C4-2B (cell line): Measurements from ENCODE around the gene BCO1.

Experiments
- ZFX ChIP-seq: fragments of 450-650 bp; IDR thresholded peaks from 2 replicates; pipeline ENCODE4 v1.6.1; 2017
- TF ChIP-seq, protein P1 (sequence below): fragments of 450-650 bp; conservative IDR thresholded peaks from 2 replicates; pipeline ENCODE4 v1.5.1; 2017; ENCODE audit warnings: mild to moderate bottlenecking

DNA sequence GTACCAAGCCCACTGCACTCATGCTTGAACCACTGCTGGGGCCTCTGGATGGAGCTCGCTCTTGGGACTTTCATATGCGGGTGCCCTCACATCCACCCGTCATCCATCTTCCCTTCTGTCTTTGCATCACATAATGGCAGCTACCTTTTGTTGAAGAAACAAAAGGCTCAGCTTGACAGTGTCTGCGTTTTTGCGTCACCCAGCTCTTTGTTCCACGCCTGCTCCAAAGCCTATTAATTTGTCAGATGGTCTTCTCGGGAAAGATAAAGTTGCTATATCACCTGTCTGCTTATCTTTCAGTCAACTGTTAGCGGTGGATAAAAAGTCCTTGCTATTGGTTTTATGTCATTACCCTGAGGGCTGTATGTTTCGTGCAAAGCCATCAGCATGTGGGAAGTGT is 18.1 kb upstream of the BCO1 start:
- TF ChIP-seq, protein P1, sequence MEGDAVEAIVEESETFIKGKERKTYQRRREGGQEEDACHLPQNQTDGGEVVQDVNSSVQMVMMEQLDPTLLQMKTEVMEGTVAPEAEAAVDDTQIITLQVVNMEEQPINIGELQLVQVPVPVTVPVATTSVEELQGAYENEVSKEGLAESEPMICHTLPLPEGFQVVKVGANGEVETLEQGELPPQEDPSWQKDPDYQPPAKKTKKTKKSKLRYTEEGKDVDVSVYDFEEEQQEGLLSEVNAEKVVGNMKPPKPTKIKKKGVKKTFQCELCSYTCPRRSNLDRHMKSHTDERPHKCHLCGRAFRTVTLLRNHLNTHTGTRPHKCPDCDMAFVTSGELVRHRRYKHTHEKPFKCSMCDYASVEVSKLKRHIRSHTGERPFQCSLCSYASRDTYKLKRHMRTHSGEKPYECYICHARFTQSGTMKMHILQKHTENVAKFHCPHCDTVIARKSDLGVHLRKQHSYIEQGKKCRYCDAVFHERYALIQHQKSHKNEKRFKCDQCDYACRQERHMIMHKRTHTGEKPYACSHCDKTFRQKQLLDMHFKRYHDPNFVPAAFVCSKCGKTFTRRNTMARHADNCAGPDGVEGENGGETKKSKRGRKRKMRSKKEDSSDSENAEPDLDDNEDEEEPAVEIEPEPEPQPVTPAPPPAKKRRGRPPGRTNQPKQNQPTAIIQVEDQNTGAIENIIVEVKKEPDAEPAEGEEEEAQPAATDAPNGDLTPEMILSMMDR = no peak
- TF ChIP-seq ZFX = no peak
